Measurements from ENCODE around the gene SPHK2.
"Not testable (repeated sequence)": the region's sequence is repeated elsewhere in the genome, so short reads cannot be mapped to it uniquely, and the experiment has no call there.

SPHK2 gene

DNA sequence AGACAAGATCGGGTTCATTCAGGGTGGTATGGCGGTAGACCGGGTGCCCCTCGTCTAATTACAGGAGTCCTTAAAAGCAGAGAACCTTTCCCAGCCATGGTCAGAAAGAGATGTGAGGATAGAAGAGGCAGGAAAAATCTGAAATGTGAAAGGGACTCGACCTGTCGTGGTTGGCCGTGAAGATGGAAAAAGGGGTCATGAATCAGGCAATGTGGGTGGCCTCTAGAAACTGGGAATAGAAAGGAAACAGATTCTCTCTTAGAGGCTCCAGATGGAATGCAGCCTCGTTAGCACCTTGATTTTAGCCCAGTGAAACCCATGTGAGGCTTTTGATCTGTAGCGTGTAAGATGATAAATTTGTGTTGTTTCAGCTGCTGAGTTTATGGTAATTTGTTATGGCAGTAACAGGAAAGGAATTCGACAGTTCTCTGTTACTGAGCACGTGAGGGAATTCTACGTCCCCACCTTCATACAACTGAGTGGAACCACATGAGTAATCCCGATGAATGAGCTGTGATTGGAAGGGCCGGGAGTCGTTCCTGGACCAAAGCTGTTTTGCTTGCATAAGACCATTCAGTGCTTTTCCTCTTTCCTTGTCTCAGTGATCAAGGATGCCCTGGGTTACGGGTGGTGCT, 37.7 kb downstream of the SPHK2 start:
- DNase-seq (ENCODE audit: low read depth in 2 of 2, low spot score in 1 of 2), result no peak

- not testable (repeated sequence) for DNase-seq (ENCODE audit: low read depth in 2 of 2, low spot score in 1 of 2)
These were observed 38.5 kb downstream of the SPHK2 start for GRCh38 chr19:48657828-48658227.

GRCh38 chr19:48658483-48658882, 39.2 kb downstream of the SPHK2 start:
- no peak for DNase-seq (ENCODE audit: low read depth in 2 of 2, low spot score in 1 of 2)

DNA sequence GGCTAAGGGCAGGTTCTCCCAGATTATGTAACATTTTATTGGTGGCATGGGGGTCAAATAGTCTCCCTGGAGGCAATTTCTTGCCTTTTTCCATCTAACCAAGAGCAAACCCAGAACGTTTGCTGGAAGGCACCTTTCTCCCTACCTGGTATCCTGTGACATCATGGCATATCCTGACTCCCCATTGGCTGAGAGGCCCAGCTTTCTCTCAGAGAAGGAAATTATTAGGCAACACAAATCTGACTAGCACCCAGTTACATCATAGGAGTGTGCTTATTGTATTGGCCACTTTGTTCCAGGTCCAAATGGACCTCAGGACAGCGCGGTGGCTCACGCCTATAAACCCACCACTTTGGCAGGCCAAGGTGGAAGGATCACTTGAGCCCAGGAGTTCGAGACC, 40.5 kb downstream of the SPHK2 start:
- DNase-seq (ENCODE audit: low read depth in 2 of 2, low spot score in 1 of 2), result no peak

GRCh38 chr19:48660852-48661710, 41.8 kb downstream of the SPHK2 start:
- peak; percentile 55 to 59 for DNase-seq (ENCODE audit: low read depth in 2 of 2, low spot score in 1 of 2)

DNA sequence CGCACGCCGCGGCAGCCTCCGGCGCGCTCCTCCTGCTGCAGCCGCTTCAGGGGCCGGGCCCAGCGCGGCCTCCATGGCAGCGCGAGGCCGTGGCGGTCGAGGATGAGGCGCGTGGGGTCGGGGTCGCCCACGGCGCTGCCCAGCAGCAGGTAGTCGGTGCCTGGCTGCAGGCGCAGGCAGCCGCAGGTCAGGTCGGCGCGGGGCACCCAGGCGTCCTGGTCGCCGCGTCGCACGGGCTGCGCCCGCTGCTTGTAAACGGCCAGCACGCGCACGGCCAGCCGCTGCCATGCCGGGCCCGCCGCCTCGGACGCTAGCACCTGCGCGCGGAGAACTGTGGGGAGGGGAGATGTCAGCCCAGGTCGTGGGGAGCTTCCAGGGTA, 42.4 kb downstream of the SPHK2 start:
- no peak for DNase-seq (ENCODE audit: low read depth in 2 of 2, low spot score in 1 of 2)

GRCh38 chr19:48663667-48664066, 44.4 kb downstream of the SPHK2 start:
- DNase-seq (ENCODE audit: low read depth in 2 of 2, low spot score in 1 of 2), result no peak

GRCh38 chr19:48664476-48664875, 45.2 kb downstream of the SPHK2 start:
- DNase-seq (ENCODE audit: low read depth in 2 of 2, low spot score in 1 of 2), result no peak

- DNase-seq (ENCODE audit: low read depth in 2 of 2, low spot score in 1 of 2), result no peak
These were observed 46.5 kb downstream of the SPHK2 start for GRCh38 chr19:48665786-48666185.

DNA sequence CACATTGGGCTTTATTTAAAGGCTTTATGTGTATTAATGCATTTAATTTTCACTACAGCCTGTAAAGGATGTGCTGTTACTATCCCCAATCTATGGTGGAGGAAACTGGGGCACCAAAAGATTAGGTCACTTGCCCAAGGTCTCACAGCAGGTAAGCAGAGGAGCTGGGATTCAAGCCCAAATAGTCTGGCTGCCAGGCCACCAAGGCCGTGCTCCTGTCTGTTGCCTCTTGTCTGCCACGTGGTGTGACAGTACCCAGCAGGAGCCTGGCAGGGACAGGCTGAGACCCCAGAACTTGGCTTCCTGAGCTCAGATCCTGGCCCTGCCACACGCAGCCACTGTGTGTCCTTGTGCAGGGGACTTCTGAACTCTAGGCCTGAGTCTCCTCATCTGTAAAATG, 49.0 kb downstream of the SPHK2 start:
- no peak for DNase-seq (ENCODE audit: low read depth in 2 of 2, low spot score in 1 of 2)

- DNase-seq (ENCODE audit: low read depth in 2 of 2, low spot score in 1 of 2), result no peak
These were observed 49.5 kb downstream of the SPHK2 start for GRCh38 chr19:48668761-48669160.

DNA sequence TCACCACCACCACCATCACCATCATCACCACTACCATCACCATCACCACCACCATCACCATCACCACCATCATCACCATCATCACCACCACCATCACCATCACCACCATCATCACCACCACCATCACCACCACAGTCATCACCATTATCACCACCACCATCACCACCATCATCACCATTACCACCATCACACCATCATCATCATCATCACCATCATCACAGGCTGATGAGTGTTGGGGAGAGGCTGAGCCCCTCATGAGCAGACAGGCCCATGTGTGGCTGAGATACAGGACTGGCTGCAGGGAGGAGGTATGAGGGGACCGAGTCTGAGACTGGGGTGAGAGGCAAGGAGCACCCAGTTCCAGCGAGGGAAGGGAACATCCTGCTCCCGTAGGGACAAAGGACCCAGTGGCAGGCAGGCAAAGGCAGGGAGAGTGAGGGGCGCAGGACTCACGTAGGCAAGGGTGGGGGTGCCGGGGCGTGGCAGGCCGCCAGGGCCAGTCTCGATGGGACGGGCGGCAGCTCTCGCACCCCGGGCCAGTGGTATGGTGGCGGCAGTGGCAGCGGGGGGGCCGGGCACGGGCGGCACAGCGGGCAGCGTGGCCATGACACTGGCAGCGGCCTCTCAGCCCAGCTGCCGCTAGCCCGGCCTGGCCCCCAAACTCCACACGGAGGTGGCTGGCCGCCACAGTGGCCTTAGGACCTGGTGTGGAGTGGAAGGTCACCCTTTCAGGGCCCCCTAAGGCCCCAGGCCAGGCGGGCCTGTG, 50.8 kb downstream of the SPHK2 start:
- DNase-seq (ENCODE audit: low read depth in 2 of 2, low spot score in 1 of 2), result no peak

GRCh38 chr19:48670699-48671445, 51.6 kb downstream of the SPHK2 start:
- DNase-seq (ENCODE audit: low read depth in 2 of 2, low spot score in 1 of 2), result no peak

DNA sequence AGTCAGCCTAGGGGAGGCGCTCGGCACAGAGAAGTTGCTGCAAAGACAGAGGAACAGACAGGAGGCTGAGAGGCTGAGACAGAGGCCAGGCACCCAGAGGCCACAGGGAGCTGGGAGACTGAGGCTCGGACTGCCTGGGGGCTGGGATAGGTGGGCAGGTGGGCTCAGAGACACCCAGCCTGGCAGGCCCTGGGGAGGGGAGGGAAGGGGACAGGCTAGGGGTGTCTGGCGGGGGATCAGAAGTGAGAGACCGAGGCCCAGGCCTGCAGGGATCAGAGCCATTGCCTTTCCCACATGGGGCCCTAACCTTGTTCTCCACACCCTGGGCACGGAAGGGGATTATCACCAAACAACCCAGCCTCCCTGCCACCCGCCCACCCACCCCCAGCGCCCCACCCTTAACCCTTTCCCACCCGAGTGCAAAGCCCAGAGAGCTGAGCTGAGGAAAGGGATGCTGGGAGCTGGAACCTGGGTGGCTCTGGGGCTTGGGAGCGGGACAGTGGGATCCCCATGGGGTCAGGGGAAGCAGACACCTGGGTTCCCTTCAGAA, 52.2 kb downstream of the SPHK2 start:
- no peak for DNase-seq (ENCODE audit: low read depth in 2 of 2, low spot score in 1 of 2)

DNA sequence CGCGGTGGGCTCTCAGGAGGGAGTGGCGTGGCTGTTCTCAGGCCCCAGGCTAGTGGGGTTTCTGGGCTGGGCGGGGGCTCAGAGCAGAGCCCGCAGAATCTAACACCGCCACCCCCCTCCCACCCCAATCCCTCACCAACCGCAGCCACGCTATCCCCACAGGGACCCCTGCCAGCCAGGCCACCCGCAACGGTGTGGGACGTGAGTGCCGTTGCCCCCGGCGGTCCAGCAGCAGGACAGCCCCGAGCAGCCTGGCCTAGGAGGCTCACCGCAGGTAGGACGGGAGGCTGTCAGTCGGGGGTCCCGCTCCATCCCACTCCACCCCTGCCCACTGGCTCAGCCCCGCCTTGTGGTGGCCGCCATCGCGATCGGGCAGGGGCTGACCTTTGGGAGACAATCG, 53.7 kb downstream of the SPHK2 start, which contains the start of gene NTN5:
NTN5 (minus strand) TSS at position 24 of the 400 bp plus-strand sequence. CDS start 2,031 bp downstream, outside the sequence.
- no peak for DNase-seq (ENCODE audit: low read depth in 2 of 2, low spot score in 1 of 2)

- no peak for DNase-seq (ENCODE audit: low read depth in 2 of 2, low spot score in 1 of 2)
These were observed 54.3 kb downstream of the SPHK2 start for GRCh38 chr19:48673436-48674100.

DNA sequence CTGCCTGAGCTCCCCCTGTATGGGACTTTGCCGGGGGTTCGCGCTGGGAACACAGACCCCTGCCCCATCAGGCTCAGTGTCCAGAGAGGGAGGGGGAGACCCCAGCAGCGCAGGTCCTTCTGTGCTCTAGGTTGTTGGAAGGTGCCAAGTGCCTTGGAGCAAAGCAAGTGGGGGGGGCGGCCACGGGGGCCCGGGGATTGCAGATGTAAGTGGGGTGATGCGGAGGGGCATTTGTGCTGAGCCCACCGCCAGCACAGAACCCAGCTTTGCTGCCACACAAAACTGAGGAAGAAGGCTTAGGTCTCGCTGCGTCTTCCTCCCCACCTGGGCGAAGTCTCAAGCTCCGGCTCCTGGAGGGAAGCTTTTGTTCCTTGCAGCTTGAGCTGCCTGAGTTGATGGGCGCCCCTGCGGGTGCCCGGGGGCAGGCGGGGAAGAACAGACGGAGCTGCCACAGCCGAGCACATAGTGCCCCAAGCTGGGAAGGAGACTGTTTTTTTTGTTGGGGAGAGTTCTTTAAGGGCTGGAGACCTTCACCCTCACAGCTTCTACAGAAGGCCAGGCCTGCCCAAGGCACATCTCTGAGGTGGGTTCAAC, 55.0 kb downstream of the SPHK2 start:
- DNase-seq (ENCODE audit: low read depth in 2 of 2, low spot score in 1 of 2), result no peak

DNA sequence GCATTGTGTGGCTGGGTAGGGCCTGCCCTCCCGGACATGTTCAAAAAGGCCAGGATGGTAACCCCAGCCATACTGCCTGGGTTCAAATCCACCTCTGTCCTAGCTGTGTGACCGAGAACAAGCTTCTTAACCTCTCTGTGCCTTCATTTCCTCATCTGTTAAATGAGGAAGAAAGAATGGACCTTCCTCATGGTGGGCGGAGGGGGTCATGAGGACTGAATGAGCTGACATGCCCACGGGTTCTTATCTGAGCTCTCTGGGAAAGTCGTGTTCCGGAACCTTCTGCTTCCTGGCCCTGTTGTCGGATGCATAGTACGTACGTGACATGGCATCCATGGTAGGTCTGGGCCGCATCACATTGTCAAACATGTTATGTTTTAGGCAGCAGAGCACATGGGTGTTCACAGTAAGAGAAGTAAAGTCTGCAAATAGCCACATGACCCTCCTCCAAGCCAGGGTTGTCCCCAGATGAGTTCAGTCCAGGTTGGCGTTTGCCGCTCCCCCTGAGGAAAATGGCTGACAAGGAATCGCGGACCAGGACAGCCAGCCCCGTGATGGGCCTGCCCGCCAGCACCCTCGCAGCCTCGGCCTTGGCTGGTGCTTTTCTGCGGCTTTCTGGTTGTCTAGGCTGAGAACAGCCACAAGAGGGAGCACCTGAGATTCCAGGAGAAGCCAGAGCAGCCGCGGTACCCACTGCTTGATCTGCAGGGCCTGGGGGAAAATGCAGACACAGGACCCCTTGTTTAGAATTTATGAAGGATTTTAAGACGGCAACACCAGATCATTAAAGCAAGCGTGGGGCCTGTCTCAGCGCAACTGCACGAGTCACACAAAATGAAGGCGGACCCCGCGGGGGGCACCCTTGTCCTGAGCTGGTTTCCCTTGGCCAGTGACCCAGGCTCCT, 55.9 kb downstream of the SPHK2 start:
- peak; percentile 32 to 42 for DNase-seq (ENCODE audit: low read depth in 2 of 2, low spot score in 1 of 2)

DNA sequence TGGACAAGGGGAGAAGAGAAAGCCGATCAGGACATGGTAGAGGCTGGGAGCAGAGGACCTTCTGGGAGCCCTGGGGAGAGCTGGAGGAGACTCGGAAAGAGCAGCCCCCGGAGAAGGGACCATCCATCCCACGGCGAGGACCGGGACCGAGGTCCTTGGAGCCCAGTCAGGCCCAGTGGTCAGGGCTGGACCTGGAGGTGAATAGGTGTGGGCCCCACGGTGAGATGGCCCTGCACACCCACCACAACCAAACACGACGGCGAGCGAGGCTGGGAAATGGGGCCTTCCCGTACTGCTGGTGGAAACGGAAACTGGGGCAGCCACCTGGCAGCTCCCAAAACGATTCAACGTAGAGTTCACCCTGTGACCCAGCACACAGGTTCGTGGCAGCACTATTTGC, 57.2 kb downstream of the SPHK2 start:
- DNase-seq (ENCODE audit: low read depth in 2 of 2, low spot score in 1 of 2), result no peak
